ENCODE data around the gene LRFN2. TPM values are rescaled to one million over a fixed set of nuclear protein-coding genes. Genes with fewer than 3 reads are reported as not detected.

Gene LRFN2
- polyA plus RNA-seq (ENCODE audit: insufficient read length in 3 of 3) = 1 to 10 TPM; 1.1 to 1.4 (median 1.3) TPM
- long read RNA-seq, donor 1 = 0 reads
- long read RNA-seq, donor 2 = 0 reads
- long read RNA-seq, donor 3 = 0 reads
- long read RNA-seq, donor 4 = 0 reads
- long read RNA-seq, donor 5 = 0 reads
- long read RNA-seq, donor 6 = 0 reads
- long read RNA-seq, donor 7 = 0 reads
- long read RNA-seq, donor 8 = 0 reads
- long read RNA-seq, donor 9 = 0 reads
- long read RNA-seq, donor 10, partial matches to known transcripts = 0 of 1 reads
- long read RNA-seq, donor 10, other reads (novel, unspliced or antisense) = 0 of 1 reads
- long read RNA-seq, donor 11 = 0 reads
- long read RNA-seq, donor 12, partial matches to known transcripts = 0 of 2 reads
- long read RNA-seq, donor 12, other reads (novel, unspliced or antisense) = 0 of 2 reads
- long read RNA-seq, donor 13 = 0 reads
- long read RNA-seq, donor 14 = 0 reads
- long read RNA-seq, donor 15, partial matches to known transcripts = 0 of 1 reads
- long read RNA-seq, donor 15, other reads (novel, unspliced or antisense) = 0 of 1 reads
- long read RNA-seq, donor 16 = 0 reads

- peak; percentile 81 for DNase-seq
Observed at GRCh38 chr6:40587240-40588069, at the start of gene LRFN2. Gene LRFN2 (minus strand): TSS chr6:40587364.

GRCh38 chr6:40634429-40634828 lies 47.3 kb upstream of the LRFN2 start:
- DNase-seq = no peak

- DNase-seq = no peak
Observed at GRCh38 chr6:40631744-40632143, 44.6 kb upstream of the LRFN2 start.

GRCh38 chr6:40630488-40630887 lies 43.3 kb upstream of the LRFN2 start:
- no peak for DNase-seq

GRCh38 chr6:40630051-40630450 lies 42.9 kb upstream of the LRFN2 start:
- peak; percentile 27 for DNase-seq

- no peak for DNase-seq
Observed at GRCh38 chr6:40629463-40629862, 42.3 kb upstream of the LRFN2 start.

GRCh38 chr6:40627316-40627715 lies 40.2 kb upstream of the LRFN2 start:
- no peak for DNase-seq

- no peak for DNase-seq
Observed at GRCh38 chr6:40626886-40627285, 39.7 kb upstream of the LRFN2 start.

- peak; percentile 42 for DNase-seq
Observed at GRCh38 chr6:40623932-40624331, 36.8 kb upstream of the LRFN2 start.

GRCh38 chr6:40623178-40623577 lies 36.0 kb upstream of the LRFN2 start:
- no peak for DNase-seq

- no peak for DNase-seq
Observed at GRCh38 chr6:40620574-40621240, 33.5 kb upstream of the LRFN2 start.

GRCh38 chr6:40614671-40615070 lies 27.5 kb upstream of the LRFN2 start:
- DNase-seq = no peak

GRCh38 chr6:40611912-40612311 lies 24.7 kb upstream of the LRFN2 start:
- DNase-seq = no peak

GRCh38 chr6:40611434-40611833 lies 24.3 kb upstream of the LRFN2 start:
- no peak for DNase-seq

- DNase-seq = no peak
Observed at GRCh38 chr6:40610229-40610628, 23.1 kb upstream of the LRFN2 start.

GRCh38 chr6:40606981-40607380 lies 19.8 kb upstream of the LRFN2 start:
- no peak for DNase-seq

- DNase-seq = no peak
Observed at GRCh38 chr6:40606526-40606925, 19.4 kb upstream of the LRFN2 start.

GRCh38 chr6:40604082-40604481 lies 16.9 kb upstream of the LRFN2 start:
- DNase-seq = no peak

GRCh38 chr6:40599555-40599954 lies 12.4 kb upstream of the LRFN2 start:
- peak; percentile 67 for DNase-seq

GRCh38 chr6:40598516-40598915 lies 11.4 kb upstream of the LRFN2 start:
- DNase-seq = no peak

GRCh38 chr6:40597301-40597700 lies 10.1 kb upstream of the LRFN2 start:
- no peak for DNase-seq

GRCh38 chr6:40588480-40588879 lies 1.3 kb upstream of the LRFN2 start:
- no peak for DNase-seq
